ENCODE results near the gene ZC3H18.

Gene ZC3H18

DNA sequence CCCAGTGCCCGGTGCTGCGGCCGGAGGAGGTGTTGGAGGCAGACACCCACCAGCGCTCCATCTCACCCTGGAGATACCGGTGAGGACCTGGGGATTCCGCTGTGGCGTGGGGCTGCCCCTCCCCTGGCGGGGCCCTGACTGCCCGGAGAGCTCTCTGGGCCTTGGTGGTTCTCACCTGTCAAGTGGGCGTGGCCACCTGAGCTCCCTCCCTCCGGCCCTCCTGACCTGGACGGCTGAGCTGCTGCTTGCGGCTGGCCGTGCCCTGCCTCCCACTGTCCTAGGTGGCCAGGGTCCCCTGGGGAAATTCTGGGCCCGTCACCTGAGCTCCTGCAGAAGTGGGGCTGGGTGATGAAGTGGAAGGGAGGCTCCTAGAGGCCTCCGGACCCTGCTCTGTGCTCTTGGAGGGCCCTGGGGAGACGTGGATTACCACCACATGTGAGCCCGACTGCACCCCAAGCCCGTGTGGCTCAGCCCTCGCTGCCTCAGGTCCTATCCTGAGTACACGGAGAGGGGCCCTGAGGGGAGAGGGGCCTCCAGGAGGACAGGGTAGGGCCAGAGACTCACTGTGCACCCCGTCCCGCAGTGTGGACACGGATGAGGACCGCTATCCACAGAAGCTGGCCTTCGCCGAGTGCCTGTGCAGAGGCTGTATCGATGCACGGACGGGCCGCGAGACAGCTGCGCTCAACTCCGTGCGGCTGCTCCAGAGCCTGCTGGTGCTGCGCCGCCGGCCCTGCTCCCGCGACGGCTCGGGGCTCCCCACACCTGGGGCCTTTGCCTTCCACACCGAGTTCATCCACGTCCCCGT is 69.2 kb downstream of the ZC3H18 start:
- in situ Hi-C loops (cut with MboI; ENCODE audit: low pct_unique_long_range_greater_than_20kb, low sequenced_read_pairs, unreplicated experiment), result no loop called here
- TF ChIP-seq, protein P1, sequence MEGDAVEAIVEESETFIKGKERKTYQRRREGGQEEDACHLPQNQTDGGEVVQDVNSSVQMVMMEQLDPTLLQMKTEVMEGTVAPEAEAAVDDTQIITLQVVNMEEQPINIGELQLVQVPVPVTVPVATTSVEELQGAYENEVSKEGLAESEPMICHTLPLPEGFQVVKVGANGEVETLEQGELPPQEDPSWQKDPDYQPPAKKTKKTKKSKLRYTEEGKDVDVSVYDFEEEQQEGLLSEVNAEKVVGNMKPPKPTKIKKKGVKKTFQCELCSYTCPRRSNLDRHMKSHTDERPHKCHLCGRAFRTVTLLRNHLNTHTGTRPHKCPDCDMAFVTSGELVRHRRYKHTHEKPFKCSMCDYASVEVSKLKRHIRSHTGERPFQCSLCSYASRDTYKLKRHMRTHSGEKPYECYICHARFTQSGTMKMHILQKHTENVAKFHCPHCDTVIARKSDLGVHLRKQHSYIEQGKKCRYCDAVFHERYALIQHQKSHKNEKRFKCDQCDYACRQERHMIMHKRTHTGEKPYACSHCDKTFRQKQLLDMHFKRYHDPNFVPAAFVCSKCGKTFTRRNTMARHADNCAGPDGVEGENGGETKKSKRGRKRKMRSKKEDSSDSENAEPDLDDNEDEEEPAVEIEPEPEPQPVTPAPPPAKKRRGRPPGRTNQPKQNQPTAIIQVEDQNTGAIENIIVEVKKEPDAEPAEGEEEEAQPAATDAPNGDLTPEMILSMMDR (IDR thresholded peaks at IDR 0.05; ENCODE audit: extremely low read depth, insufficient read depth, missing control alignments), result no peak
- no peak for DNase-seq (ENCODE audit: low spot score)

DNA sequence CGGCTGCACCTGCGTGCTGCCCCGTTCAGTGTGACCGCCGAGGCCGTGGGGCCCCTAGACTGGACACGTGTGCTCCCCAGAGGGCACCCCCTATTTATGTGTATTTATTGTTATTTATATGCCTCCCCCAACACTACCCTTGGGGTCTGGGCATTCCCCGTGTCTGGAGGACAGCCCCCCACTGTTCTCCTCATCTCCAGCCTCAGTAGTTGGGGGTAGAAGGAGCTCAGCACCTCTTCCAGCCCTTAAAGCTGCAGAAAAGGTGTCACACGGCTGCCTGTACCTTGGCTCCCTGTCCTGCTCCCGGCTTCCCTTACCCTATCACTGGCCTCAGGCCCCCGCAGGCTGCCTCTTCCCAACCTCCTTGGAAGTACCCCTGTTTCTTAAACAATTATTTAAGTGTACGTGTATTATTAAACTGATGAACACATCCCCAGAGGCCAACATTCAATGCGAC is 69.9 kb downstream of the ZC3H18 start:
- TF ChIP-seq, protein P1 (IDR thresholded peaks at IDR 0.05; ENCODE audit: extremely low read depth, insufficient read depth, missing control alignments), result no peak
- no peak for DNase-seq (ENCODE audit: low spot score)
- in situ Hi-C loops (cut with MboI; ENCODE audit: low pct_unique_long_range_greater_than_20kb, low sequenced_read_pairs, unreplicated experiment), result no loop called here

DNA sequence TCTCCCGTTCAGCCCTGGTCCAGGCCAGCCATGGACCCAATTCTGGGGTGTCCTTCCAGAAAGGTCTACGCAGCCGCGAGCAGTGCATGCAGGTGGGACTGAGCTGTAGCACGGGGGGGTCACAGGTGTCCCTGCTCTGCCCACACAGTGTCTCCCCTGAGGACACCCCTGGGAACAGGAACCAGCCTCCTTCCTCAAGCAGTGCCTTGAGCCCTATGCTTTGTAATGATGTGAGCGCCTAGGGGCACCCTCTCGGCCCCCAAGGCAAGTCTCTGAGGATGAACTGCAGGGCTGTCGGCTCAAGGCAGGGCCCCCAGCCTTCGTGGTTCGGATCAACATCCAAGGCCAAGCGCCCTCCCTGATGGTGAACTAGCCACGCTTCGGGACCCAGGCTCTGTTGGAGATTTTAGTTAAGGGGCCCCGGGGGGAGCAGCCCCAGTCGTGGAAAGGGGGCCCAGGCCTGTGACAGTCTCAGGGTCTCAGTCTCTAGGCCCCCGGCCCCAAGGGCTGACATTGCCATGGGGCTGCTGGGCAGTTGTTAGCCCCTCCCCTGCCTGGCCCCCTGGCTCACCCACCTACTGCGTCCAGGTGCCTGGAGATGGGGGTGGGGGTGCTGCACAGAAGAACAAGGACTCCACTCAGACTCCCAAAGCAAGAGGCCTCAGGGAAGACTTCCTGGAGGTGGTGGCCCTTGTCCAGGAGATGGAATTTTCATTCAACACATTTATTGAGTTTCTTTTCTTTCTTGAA is 70.5 kb downstream of the ZC3H18 start:
- TF ChIP-seq, protein P1 (IDR thresholded peaks at IDR 0.05; ENCODE audit: extremely low read depth, insufficient read depth, missing control alignments), result no peak
- DNase-seq (ENCODE audit: low spot score), result no peak
- in situ Hi-C loops (cut with MboI; ENCODE audit: low pct_unique_long_range_greater_than_20kb, low sequenced_read_pairs, unreplicated experiment), result no loop called here

GRCh38 chr16:88642881-88643643 is 72.9 kb downstream of the ZC3H18 start:
- TF ChIP-seq, protein P1 (IDR thresholded peaks at IDR 0.05; ENCODE audit: extremely low read depth, insufficient read depth, missing control alignments), result no peak

DNA sequence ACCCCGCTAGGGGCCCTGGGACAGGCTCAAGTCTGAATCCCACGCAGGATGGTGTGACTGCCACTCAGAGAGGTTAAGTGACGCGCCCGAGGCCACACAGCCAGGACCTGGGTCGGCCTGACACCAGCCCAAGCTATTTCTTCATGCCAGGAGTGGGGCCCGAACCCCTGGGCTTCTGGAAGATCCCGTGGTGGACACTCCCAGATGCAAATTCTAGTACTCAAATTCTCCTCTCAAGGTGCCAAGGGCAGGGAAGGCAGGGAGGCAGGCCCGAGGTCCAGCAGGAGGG is 73.4 kb downstream of the ZC3H18 start:
- in situ Hi-C loops (cut with MboI; ENCODE audit: low pct_unique_long_range_greater_than_20kb, low sequenced_read_pairs, unreplicated experiment), result no loop called here
- no peak for DNase-seq (ENCODE audit: low spot score)
- TF ChIP-seq, protein P1 (IDR thresholded peaks at IDR 0.05; ENCODE audit: extremely low read depth, insufficient read depth, missing control alignments), result no peak

More at GRCh38 chr16:88642881-88643643, 72.9 kb downstream of the ZC3H18 start:
- in situ Hi-C loops (cut with MboI; ENCODE audit: low pct_unique_long_range_greater_than_20kb, low sequenced_read_pairs, unreplicated experiment), result no loop called here
- DNase-seq (ENCODE audit: low spot score), result no peak

- DNase-seq (ENCODE audit: low spot score), result no peak
- in situ Hi-C loops (cut with MboI; ENCODE audit: low pct_unique_long_range_greater_than_20kb, low sequenced_read_pairs, unreplicated experiment), result no loop called here
Measured at GRCh38 chr16:88645455-88645854, 75.3 kb downstream of the ZC3H18 start.

More at GRCh38 chr16:88645455-88645854, 75.3 kb downstream of the ZC3H18 start:
- TF ChIP-seq, protein P1 (IDR thresholded peaks at IDR 0.05; ENCODE audit: extremely low read depth, insufficient read depth, missing control alignments), result no peak
